K562 (cell line): Measurements from ENCODE around the gene FMO5. TPM values are rescaled to one million over a fixed set of nuclear protein-coding genes. Genes with fewer than 3 reads are reported as not detected.
A peak's percentile ranks its signal among the peaks of the same experiment; 100 is the strongest.

Experiments used
- ADNP ChIP-seq: fragments of 200-800 bp; sonication (Bioruptor generic); IDR thresholded peaks from 2 replicates; pipeline ENCODE4 v1.6.1; 2016; ENCODE audit warnings: missing genetic modification characterization, missing compliant biosample characterization
- BRCA1 ChIP-seq, 2 experiments: fragments of 450-650 bp in 1 of 2; sonication (generic) in 1 of 2; formaldehyde crosslinking in 1 of 2; IDR thresholded peaks; 2 replicates each; pipeline versions ENCODE4 v1.5.0 to v1.6.1; 2017 to 2020; ENCODE audit warnings: mild to moderate bottlenecking in 1 of 2, missing genetic modification reagents in 1 of 2
- KDM4B ChIP-seq, 2 experiments: fragments of 450-650 bp in 1 of 2; sonication (generic) in 1 of 2; IDR thresholded peaks; 2 replicates each; pipeline ENCODE4 v1.6.1; 2016 to 2017; ENCODE audit warnings: borderline replicate concordance in 2 of 2, antibody characterized with exemption in 1 of 2, low read depth in 1 of 2, mild to moderate bottlenecking in 1 of 2
- KLF1 ChIP-seq: fragments of 450-650 bp; IDR thresholded peaks from 2 replicates; pipeline ENCODE4 v1.6.1; 2016; ENCODE audit warnings: missing genetic modification characterization, missing compliant biosample characterization
- MCM7 ChIP-seq, 2 experiments: fragments of 450-650 bp; IDR thresholded peaks; 2 replicates each; pipeline ENCODE4 v1.6.1; 2016 to 2018
- NCOA6 ChIP-seq: fragments of 450-650 bp; IDR thresholded peaks from 2 replicates; pipeline ENCODE4 v1.6.1; 2017; ENCODE audit warnings: mild to moderate bottlenecking
- NFIX ChIP-seq: fragments of 250-450 bp; sonication (Bioruptor Pico); IDR thresholded peaks from 2 replicates; pipeline ENCODE4 v1.4.0; 2020; ENCODE audit warnings: low read depth, mild to moderate bottlenecking, moderate library complexity
- NR2C1 ChIP-seq, 2 experiments: fragments of 450-650 bp; IDR thresholded peaks; 2 replicates each; pipeline ENCODE4 v1.6.1; 2017; ENCODE audit warnings: mild to moderate bottlenecking in 2 of 2, antibody characterized with exemption in 1 of 2, inconsistent platforms in 1 of 2, missing compliant biosample characterization in 1 of 2, missing genetic modification characterization in 1 of 2
- POLR2AphosphoS5 ChIP-seq: IDR thresholded peaks from 2 replicates; pipeline ENCODE4 v1.6.1; 2011; ENCODE audit warnings: mild to moderate bottlenecking, low read depth, low read length, moderate library complexity; ENCODE audit not compliant: control insufficient read depth, insufficient read depth
- RBM39 ChIP-seq: fragments of 200-400 bp; formaldehyde crosslinking; optimal IDR thresholded peaks from 2 replicates; pipeline ENCODE3; 2018; ENCODE audit warnings: low read depth, low read length
- RFX7 ChIP-seq: fragments of 250-450 bp; sonication (Bioruptor Pico); IDR thresholded peaks from 2 replicates; pipeline ENCODE4 v1.5.1; 2021; ENCODE audit warnings: mild to moderate bottlenecking
- SP1 ChIP-seq: sonication (generic); formaldehyde crosslinking; IDR thresholded peaks from 2 replicates; pipeline ENCODE4 v1.8.1; 2022; ENCODE audit warnings: mild to moderate bottlenecking, missing genetic modification reagents
- ZNF23 ChIP-seq: fragments of 250-450 bp; sonication (Bioruptor Pico); IDR thresholded peaks from 2 replicates; pipeline ENCODE4 v1.4.0; 2020; ENCODE audit warnings: mild to moderate bottlenecking
- polyA plus RNA-seq, 8 experiments: library from polyadenylated mRNA; depleted of rRNA in 4 of 8; stranded (reverse) in 5 of 8; unstranded in 3 of 8; fragments of >200 nt; fragmentation: Nextera tagmentation in 2 of 8; fragmentation: Illumina TruSeq in 1 of 8; extraction: Ambion mirVana in 2 of 8; extraction: Trizol in 1 of 8; gene quantifications; 2 replicates each; pipeline versions ENCODE4 v1.2.1 to v1.2.3, GENCODE V29; 2011 to 2014; ENCODE audit warnings: inconsistent platforms in 1 of 8, missing spikeins in 1 of 8
- total RNA-seq, 7 experiments: library from RNA; depleted of rRNA in 6 of 7; stranded (reverse); fragments of >200 nt in 6 of 7; fragmentation: Illumina TruSeq in 2 of 7; extraction: Trizol in 2 of 7; gene quantifications; 2 replicates each; pipeline versions ENCODE4 v1.2.1 to v1.2.3, GENCODE V29; 2011 to 2021; ENCODE audit warnings: low replicate concordance in 1 of 7
- TF ChIP-seq, protein P1 (sequence below): fragments of 200-600 bp; sonication (generic); IDR thresholded peaks from one replicate; pipeline ENCODE4 v1.6.1; 2012; ENCODE audit warnings: mild to moderate bottlenecking, low read depth, low read length, inconsistent platforms
- TF ChIP-seq, protein P2 (sequence below): fragments of 250-450 bp; sonication (Bioruptor Pico); IDR thresholded peaks from 2 replicates; pipeline ENCODE4 v1.4.0; 2020; ENCODE audit warnings: mild to moderate bottlenecking

The FMO5 gene
- total and polyA plus RNA-seq, 9 of the 15 experiments (the other 6 are each of a cell fraction or from before 2014, with no cell fraction given) = 0.11 to 0.69 (median 0.19) TPM; not detected in 1

DNA sequence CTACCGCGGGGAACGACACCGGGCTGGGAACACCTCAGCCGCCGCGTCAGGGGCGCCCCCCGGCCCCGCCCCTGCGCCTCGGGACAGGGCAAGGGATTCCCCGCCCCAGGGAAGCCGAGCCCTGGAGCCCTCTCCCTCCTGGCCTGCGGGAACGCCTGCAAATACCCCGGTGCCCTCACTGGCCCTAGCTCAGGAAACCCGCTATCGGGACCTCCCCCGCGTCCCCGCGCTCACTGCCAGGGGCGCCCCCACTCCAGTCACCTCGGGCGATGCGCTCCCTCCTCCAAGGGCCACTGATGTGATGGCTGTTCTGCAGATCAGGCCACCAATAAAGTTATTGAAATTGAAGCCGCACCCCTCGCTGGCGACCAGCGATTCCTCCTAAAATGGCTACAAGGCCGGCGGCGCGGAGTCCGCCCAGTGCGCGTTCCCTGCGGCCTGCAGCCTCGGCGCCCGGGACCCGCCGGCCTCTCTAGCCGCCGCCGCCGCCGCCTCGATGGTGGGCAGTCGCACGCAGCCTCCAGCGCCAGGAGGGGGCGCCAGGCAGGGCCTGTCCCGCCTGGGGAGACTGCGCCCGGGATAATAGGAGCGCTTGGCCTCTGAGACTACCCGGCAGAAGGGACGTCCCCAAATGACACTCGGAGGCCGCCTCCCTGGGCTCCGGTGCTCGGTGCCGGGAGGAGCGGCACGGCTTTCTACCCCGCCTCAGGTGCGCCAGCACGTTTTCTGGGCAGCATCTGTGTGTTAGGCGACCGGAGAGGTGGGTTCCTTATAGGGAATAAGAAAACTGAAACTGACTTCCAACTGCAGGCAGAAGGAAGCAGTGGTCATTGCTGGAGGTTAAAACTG is 52.7 kb downstream of the FMO5 start, which contains the start of gene PRKAB2 (continued):
- TF ChIP-seq, protein P1, sequence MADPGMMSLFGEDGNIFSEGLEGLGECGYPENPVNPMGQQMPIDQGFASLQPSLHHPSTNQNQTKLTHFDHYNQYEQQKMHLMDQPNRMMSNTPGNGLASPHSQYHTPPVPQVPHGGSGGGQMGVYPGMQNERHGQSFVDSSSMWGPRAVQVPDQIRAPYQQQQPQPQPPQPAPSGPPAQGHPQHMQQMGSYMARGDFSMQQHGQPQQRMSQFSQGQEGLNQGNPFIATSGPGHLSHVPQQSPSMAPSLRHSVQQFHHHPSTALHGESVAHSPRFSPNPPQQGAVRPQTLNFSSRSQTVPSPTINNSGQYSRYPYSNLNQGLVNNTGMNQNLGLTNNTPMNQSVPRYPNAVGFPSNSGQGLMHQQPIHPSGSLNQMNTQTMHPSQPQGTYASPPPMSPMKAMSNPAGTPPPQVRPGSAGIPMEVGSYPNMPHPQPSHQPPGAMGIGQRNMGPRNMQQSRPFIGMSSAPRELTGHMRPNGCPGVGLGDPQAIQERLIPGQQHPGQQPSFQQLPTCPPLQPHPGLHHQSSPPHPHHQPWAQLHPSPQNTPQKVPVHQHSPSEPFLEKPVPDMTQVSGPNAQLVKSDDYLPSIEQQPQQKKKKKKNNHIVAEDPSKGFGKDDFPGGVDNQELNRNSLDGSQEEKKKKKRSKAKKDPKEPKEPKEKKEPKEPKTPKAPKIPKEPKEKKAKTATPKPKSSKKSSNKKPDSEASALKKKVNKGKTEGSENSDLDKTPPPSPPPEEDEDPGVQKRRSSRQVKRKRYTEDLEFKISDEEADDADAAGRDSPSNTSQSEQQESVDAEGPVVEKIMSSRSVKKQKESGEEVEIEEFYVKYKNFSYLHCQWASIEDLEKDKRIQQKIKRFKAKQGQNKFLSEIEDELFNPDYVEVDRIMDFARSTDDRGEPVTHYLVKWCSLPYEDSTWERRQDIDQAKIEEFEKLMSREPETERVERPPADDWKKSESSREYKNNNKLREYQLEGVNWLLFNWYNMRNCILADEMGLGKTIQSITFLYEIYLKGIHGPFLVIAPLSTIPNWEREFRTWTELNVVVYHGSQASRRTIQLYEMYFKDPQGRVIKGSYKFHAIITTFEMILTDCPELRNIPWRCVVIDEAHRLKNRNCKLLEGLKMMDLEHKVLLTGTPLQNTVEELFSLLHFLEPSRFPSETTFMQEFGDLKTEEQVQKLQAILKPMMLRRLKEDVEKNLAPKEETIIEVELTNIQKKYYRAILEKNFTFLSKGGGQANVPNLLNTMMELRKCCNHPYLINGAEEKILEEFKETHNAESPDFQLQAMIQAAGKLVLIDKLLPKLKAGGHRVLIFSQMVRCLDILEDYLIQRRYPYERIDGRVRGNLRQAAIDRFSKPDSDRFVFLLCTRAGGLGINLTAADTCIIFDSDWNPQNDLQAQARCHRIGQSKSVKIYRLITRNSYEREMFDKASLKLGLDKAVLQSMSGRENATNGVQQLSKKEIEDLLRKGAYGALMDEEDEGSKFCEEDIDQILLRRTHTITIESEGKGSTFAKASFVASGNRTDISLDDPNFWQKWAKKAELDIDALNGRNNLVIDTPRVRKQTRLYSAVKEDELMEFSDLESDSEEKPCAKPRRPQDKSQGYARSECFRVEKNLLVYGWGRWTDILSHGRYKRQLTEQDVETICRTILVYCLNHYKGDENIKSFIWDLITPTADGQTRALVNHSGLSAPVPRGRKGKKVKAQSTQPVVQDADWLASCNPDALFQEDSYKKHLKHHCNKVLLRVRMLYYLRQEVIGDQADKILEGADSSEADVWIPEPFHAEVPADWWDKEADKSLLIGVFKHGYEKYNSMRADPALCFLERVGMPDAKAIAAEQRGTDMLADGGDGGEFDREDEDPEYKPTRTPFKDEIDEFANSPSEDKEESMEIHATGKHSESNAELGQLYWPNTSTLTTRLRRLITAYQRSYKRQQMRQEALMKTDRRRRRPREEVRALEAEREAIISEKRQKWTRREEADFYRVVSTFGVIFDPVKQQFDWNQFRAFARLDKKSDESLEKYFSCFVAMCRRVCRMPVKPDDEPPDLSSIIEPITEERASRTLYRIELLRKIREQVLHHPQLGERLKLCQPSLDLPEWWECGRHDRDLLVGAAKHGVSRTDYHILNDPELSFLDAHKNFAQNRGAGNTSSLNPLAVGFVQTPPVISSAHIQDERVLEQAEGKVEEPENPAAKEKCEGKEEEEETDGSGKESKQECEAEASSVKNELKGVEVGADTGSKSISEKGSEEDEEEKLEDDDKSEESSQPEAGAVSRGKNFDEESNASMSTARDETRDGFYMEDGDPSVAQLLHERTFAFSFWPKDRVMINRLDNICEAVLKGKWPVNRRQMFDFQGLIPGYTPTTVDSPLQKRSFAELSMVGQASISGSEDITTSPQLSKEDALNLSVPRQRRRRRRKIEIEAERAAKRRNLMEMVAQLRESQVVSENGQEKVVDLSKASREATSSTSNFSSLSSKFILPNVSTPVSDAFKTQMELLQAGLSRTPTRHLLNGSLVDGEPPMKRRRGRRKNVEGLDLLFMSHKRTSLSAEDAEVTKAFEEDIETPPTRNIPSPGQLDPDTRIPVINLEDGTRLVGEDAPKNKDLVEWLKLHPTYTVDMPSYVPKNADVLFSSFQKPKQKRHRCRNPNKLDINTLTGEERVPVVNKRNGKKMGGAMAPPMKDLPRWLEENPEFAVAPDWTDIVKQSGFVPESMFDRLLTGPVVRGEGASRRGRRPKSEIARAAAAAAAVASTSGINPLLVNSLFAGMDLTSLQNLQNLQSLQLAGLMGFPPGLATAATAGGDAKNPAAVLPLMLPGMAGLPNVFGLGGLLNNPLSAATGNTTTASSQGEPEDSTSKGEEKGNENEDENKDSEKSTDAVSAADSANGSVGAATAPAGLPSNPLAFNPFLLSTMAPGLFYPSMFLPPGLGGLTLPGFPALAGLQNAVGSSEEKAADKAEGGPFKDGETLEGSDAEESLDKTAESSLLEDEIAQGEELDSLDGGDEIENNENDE = no peak
- TF ChIP-seq NCOA6 (0 out of 2 replicates have a peak, but pooled peaks have one; percentile 17), NR2C1 (IDR thresholded peaks at IDR 0.05) (no peak), NR2C1 (tag; IDR thresholded peaks at IDR 0.05) (no peak), SP1 (CRISPR knock-in tag) (peak; percentile 93), BRCA1 (IDR thresholded peaks at IDR 0.05) (no peak), BRCA1 (CRISPR knock-in tag; IDR thresholded peaks at IDR 0.05) (no peak), RFX7 (CRISPR knock-in tag) (no peak), KDM4B (IDR thresholded peaks at IDR 0.05; ENCODE audit: borderline replicate concordance in 2 of 2, low read depth in 1 of 2) (no peak), ADNP (tag) (no peak), KLF1 (peak; percentile 92), POLR2AphosphoS5 (no peak), RBM39 (no peak), MCM7 (IDR thresholded peaks at IDR 0.05) (no peak), NFIX (CRISPR knock-in tag) (no peak), ZNF23 (CRISPR knock-in tag) (no peak)
- TF ChIP-seq, protein P2, sequence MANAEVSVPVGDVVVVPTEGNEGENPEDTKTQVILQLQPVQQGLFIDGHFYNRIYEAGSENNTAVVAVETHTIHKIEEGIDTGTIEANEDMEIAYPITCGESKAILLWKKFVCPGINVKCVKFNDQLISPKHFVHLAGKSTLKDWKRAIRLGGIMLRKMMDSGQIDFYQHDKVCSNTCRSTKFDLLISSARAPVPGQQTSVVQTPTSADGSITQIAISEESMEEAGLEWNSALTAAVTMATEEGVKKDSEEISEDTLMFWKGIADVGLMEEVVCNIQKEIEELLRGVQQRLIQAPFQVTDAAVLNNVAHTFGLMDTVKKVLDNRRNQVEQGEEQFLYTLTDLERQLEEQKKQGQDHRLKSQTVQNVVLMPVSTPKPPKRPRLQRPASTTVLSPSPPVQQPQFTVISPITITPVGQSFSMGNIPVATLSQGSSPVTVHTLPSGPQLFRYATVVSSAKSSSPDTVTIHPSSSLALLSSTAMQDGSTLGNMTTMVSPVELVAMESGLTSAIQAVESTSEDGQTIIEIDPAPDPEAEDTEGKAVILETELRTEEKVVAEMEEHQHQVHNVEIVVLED (CRISPR knock-in tag) = peak; percentile 88
